SH-SY5Y (cell line): ENCODE measurements around the gene CEP57.

Source experiments
- GATA2 ChIP-seq: IDR thresholded peaks from 2 replicates; pipeline ENCODE4 v1.6.1; 2011; ENCODE audit warnings: mild to moderate bottlenecking, low read depth, low read length
- GATA3 ChIP-seq: IDR thresholded peaks from 2 replicates; pipeline ENCODE4 v1.6.1; 2011; ENCODE audit warnings: low read depth, mild to moderate bottlenecking, low read length, moderate library complexity

DNA sequence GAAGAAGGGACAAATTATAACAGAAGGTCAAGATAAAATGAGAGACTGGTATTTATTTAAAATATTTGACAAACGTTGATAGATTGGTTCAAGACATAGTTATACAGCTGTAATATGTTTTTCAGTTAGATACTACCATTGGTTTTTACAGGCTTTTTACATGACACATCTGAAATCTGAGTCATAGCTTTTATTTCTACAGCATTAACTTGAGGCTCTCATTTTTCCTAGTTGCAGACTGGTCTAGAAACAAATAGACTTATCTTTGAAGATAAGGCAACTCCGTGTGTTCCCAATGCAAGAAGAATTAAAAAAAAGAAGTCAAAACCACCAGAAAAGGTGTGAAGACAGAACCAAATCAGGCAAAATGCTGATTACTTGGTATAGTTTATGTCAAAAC lies 31.3 kb downstream of the CEP57 start:
- no peak for TF ChIP-seq GATA2
- TF ChIP-seq GATA3 = no peak
